BJ (cell line): ENCODE data around the gene SLC25A40. TPM values are rescaled to one million over a fixed set of nuclear protein-coding genes. Genes with fewer than 3 reads are reported as not detected.

Source experiments
- CTCF ChIA-PET: fragments of 350-600 bp; formaldehyde crosslinking; extraction: SDS; loops from one replicate; lab custom pipeline; 2021; ENCODE audit warnings: antibody characterized with exemption, inconsistent platforms; lab: Yijun Ruan, JAX
- POLR2A ChIA-PET: fragments of 300-600 bp; sonication (Branson Sonifier 250); formaldehyde crosslinking; extraction: SDS; loops from one replicate; lab custom pipeline; 2021; ENCODE audit warnings: antibody characterized with exemption; lab: Charles Lee
- DNase-seq: peaks from one replicate; pipeline ENCODE4 v3.0.0-alpha.2; 2011; ENCODE audit warnings: low read depth
- H3K27me3 ChIP-seq: 2 replicates; pipeline ENCODE4 v1.6.0; 2011; ENCODE audit warnings: low read length; ENCODE audit not compliant: control insufficient read depth, insufficient read depth
- H3K36me3 ChIP-seq: 2 replicates; pipeline ENCODE4 v1.5.1; 2011; ENCODE audit warnings: low read length; ENCODE audit not compliant: control insufficient read depth, insufficient read depth
- H3K4me3 ChIP-seq: 2 replicates; pipeline ENCODE4 v1.5.1; 2011; ENCODE audit warnings: low read depth, mild to moderate bottlenecking, control low read depth, low read length
- CTCF ChIP-seq: IDR thresholded peaks from 2 replicates; pipeline ENCODE4 v1.5.1; 2011; ENCODE audit warnings: low read depth, mild to moderate bottlenecking, control low read depth, inconsistent platforms, low read length, moderate library complexity; ENCODE audit not compliant: insufficient read depth
- polyA plus RNA-seq: library from polyadenylated mRNA; depleted of rRNA; stranded (reverse); fragments of >200 nt; gene quantifications from 2 replicates; pipeline ENCODE4 v1.2.3, GENCODE V29; 2011

Gene SLC25A40
- polyA plus RNA-seq, 1 experiment = 5.5 TPM

GRCh38 chr7:87866089-87866488 is 10.1 kb downstream of the SLC25A40 start:
- no peak for TF ChIP-seq CTCF
- POLR2A ChIA-PET = no interaction called here
- CTCF ChIA-PET = interaction anchor here (1.3 kb wide), 1 partner anchor 32 kb away, joined by 3 read pairs; no protein-coding TSS in a partner anchor
- Histone ChIP-seq H3K4me3 (no peak overlapping the region), H3K27me3 (no peaks in the 10 kb centered on the region), H3K36me3 (no peaks in the 10 kb centered on the region; the same call in 1 of the 2 replicates)
- DNase-seq = no peak

- Histone ChIP-seq H3K27me3 (no peaks in the 10 kb centered on the region), H3K4me3 (no peak overlapping the region), H3K36me3 (no peaks in the 10 kb centered on the region; the same call in 1 of the 2 replicates)
- ChIA-PET POLR2A (no interaction called here), CTCF (interaction anchor here (0.7 kb wide), 1 partner anchor 11 kb away, joined by 4 read pairs; no protein-coding TSS in a partner anchor)
- DNase-seq = no peak
- TF ChIP-seq CTCF = no peak
These were observed 17.6 kb downstream of the SLC25A40 start for GRCh38 chr7:87858417-87859100.

- TF ChIP-seq CTCF = no peak
- H3K27me3 ChIP-seq = no peaks in the 10 kb centered on the region
- H3K36me3 ChIP-seq = no peaks in the 10 kb centered on the region; the same call in 1 of the 2 replicates
- DNase-seq = no peak
- ChIA-PET POLR2A (no interaction called here), CTCF (no interaction called here)
- H3K4me3 ChIP-seq = no peak overlapping the region
These were observed 22.8 kb downstream of the SLC25A40 start for GRCh38 chr7:87853237-87853864.

- Histone ChIP-seq H3K27me3 (no peaks in the 10 kb centered on the region), H3K36me3 (no peaks in the 10 kb centered on the region; the same call in 1 of the 2 replicates), H3K4me3 (no peak overlapping the region)
- TF ChIP-seq CTCF = no peak
- no peak for DNase-seq
- ChIA-PET CTCF (no interaction called here), POLR2A (no interaction called here)
These were observed 23.9 kb downstream of the SLC25A40 start for GRCh38 chr7:87852306-87852705.

- POLR2A ChIA-PET = no interaction called here
- Histone ChIP-seq H3K27me3 (no peaks in the 10 kb centered on the region), H3K4me3 (no peak overlapping the region), H3K36me3 (no peaks in the 10 kb centered on the region; the same call in 1 of the 2 replicates)
- no peak for TF ChIP-seq CTCF
- DNase-seq = no peak
- CTCF ChIA-PET = no interaction called here
These were observed 25.1 kb downstream of the SLC25A40 start for GRCh38 chr7:87850836-87851593.
